Spleen (tissue), 7 donors: ENCODE measurements around the gene LIN37.

ENCODE experiments used
- CTCF ChIP-seq, 11 experiments: fragments of 200-600 bp in 7 of 11; fragments of 450-650 bp in 4 of 11; sonication (generic) in 4 of 11; IDR thresholded peaks in 8 of 11; conservative IDR thresholded peaks in 3 of 11; 1 replicate in 7 of 11; 2 replicates in 4 of 11; pipeline versions ENCODE4 v1.4.0 to v1.8.0; 2016 to 2021; ENCODE audit warnings: antibody characterized with exemption in 11 of 11, inconsistent platforms in 4 of 11, mild to moderate bottlenecking in 1 of 11
- POLR2AphosphoS5 ChIP-seq, 3 donors: sonication (generic); formaldehyde crosslinking; IDR thresholded peaks; one replicate each; pipeline ENCODE4 v1.5.1; 2017; ENCODE audit warnings: antibody characterized with exemption in 3 of 3
- donor health status: DM: no; HTN: no; CAD: no; lungs with moderate emphysema.
- donor health status: DM: no; HTN: no; CAD: no.
- donor health status: DM: no; HTN: no; CAD: no.

DNA sequence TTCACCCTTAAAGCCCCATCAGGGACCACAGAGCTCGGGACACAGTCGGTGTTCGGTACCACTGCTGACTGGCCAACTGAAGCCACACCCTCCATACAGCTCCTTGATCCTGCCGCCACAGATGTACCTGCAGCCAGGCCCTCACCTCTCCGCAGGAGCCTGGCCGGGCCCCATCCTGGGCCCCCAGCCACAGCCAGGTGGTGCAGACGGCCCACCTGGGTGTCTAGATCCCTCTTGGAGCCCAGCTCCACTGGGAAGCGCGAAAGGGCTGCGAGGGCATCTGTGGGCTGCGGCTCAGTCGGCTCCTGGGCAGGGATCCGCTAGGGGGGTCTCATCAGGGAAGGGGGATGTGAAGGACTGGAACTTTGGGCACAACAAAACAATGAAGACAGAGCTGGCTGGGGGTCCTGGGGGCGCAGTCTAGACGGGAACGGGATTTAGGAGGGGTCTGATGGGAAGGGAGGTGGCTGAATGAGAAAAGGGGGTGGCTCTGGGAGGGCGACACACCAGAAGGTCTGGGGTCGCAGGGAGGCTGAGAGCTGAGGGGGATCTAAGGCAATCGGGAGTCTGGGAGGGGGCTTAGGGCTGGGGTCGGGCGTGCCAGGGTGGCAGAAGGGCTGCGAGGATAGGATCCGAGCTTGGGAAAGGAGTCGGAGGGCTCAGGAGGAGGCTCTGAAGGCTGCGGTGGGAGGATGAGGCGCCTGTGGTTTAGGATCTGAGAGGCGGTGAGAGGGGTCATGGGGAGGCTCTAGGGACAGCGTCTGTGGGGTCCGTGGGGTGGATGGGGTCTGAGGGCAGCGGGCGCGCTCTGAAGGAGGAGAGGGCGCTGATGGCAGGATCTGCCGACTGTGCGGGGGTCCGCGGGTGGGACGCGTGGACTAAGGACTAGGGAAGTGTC is 48.5 kb downstream of the LIN37 start:
- no peak for TF ChIP-seq CTCF (IDR thresholded peaks at IDR 0.05 in 8 of 11, conservative IDR thresholded peaks at IDR 0.05 in 3 of 11)
- TF ChIP-seq POLR2AphosphoS5 (IDR thresholded peaks at IDR 0.05), result no peak
